GM18520 (cell line): ENCODE data around the gene CES3.
"Not testable (repeated sequence)": the region's sequence is repeated elsewhere in the genome, so short reads cannot be mapped to it uniquely, and the experiment has no call there.

Experiments
- ATAC-seq: cut with Tn5 transposase; IDR thresholded peaks from one replicate; pipeline ENCODE4 v1.9.1; 2021; ENCODE audit not compliant: unreplicated experiment

Gene CES3

GRCh38 chr16:66944971-66945370, 16.1 kb upstream of the CES3 start:
- ATAC-seq, result not testable (repeated sequence)

- no peak for ATAC-seq
Measured at GRCh38 chr16:66945939-66946338, 15.1 kb upstream of the CES3 start.

- ATAC-seq, result no peak
Measured at GRCh38 chr16:66946541-66946940, 14.5 kb upstream of the CES3 start.

GRCh38 chr16:66946974-66947301, 14.1 kb upstream of the CES3 start:
- ATAC-seq, result no peak

GRCh38 chr16:66947302-66948065, 13.6 kb upstream of the CES3 start:
- peak; percentile 61 for ATAC-seq

GRCh38 chr16:66948134-66948836, 12.8 kb upstream of the CES3 start:
- ATAC-seq, result no peak

- no peak for ATAC-seq
Measured at GRCh38 chr16:66948837-66949225, 12.2 kb upstream of the CES3 start.

GRCh38 chr16:66949472-66949871, 11.6 kb upstream of the CES3 start:
- no peak for ATAC-seq

GRCh38 chr16:66950437-66950836, 10.6 kb upstream of the CES3 start:
- ATAC-seq, result peak; percentile 35

GRCh38 chr16:66950971-66951790, 9.9 kb upstream of the CES3 start:
- no peak for ATAC-seq

- ATAC-seq, result no peak
Measured at GRCh38 chr16:66952430-66953110, 8.5 kb upstream of the CES3 start.

- ATAC-seq, result no peak
Measured at GRCh38 chr16:66953462-66954096, 7.5 kb upstream of the CES3 start.

- ATAC-seq, result no peak
Measured at GRCh38 chr16:66954097-66954659, 6.9 kb upstream of the CES3 start.

GRCh38 chr16:66955363-66956153, 5.5 kb upstream of the CES3 start:
- ATAC-seq, result not testable (repeated sequence)

- not testable (repeated sequence) for ATAC-seq
Measured at GRCh38 chr16:66956154-66956457, 5.0 kb upstream of the CES3 start.

- ATAC-seq, result no peak
Measured at GRCh38 chr16:66958857-66959703, 2.0 kb upstream of the CES3 start.

- ATAC-seq, result no peak
Measured at GRCh38 chr16:66959704-66960161, 1.3 kb upstream of the CES3 start.

- ATAC-seq, result no peak
Measured at GRCh38 chr16:66960270-66960669, 796 bp upstream of the CES3 start.

GRCh38 chr16:66961914-66962313, 848 bp downstream of the CES3 start:
- ATAC-seq, result no peak
